D721Med (cell line): ENCODE measurements around the gene ARID1B.

ENCODE experiments used
- DNase-seq: peaks from one replicate; pipeline ENCODE4 v3.0.0; 2011; ENCODE audit warnings: low spot score; ENCODE audit not compliant: insufficient read length
- FAIRE-seq: peaks from 2 replicates; lab custom pipeline; 2011; peaks lifted over from hg19 to GRCh38; lab: Jason Lieb, UNC
- TF ChIP-seq, protein P1 (sequence below): IDR thresholded peaks from 2 replicates; pipeline ENCODE4 v1.5.1; 2012; ENCODE audit warnings: mild to moderate bottlenecking, control low read depth; ENCODE audit not compliant: insufficient read depth; ENCODE audit errors: missing control alignments

Gene ARID1B

DNA sequence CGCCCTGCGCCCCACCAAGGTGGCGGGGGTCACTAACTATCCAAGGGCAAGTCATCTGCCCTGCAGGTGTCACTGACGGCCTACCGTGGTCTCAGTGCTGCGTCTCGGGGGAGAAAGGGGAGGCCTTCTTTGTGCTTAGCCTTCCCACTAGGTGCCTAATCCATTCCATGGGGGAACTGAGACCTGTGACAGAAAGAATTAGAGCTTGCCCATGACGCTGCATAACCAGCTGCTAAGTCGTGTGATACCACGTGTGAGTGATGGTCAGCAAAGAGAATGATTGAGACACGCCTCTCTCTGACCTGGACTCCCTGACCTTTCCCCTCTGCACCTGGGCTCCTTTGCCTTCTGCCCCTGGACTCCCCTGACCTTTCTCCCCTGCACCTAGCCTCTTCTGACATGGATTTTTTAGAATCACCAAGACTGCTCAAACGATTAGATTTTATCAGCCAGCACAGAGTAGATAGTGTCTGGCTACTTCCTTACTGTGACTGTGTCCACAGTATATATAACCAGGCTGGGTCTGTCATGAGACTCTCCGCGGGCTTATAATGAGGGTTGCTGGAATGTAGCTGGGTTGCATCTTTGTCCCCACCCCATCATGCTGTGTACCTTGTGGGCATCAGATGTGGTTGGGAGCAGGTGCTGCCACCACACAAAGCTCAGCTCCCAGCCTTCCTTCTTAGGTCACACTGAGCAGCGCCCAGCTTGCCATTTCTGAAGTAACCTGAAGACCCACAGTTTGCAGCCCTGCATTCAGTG is 405.5 kb downstream of the ARID1B start:
- TF ChIP-seq, protein P1, sequence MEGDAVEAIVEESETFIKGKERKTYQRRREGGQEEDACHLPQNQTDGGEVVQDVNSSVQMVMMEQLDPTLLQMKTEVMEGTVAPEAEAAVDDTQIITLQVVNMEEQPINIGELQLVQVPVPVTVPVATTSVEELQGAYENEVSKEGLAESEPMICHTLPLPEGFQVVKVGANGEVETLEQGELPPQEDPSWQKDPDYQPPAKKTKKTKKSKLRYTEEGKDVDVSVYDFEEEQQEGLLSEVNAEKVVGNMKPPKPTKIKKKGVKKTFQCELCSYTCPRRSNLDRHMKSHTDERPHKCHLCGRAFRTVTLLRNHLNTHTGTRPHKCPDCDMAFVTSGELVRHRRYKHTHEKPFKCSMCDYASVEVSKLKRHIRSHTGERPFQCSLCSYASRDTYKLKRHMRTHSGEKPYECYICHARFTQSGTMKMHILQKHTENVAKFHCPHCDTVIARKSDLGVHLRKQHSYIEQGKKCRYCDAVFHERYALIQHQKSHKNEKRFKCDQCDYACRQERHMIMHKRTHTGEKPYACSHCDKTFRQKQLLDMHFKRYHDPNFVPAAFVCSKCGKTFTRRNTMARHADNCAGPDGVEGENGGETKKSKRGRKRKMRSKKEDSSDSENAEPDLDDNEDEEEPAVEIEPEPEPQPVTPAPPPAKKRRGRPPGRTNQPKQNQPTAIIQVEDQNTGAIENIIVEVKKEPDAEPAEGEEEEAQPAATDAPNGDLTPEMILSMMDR = no peak
- DNase-seq (no peak), FAIRE-seq (no peak)

DNA sequence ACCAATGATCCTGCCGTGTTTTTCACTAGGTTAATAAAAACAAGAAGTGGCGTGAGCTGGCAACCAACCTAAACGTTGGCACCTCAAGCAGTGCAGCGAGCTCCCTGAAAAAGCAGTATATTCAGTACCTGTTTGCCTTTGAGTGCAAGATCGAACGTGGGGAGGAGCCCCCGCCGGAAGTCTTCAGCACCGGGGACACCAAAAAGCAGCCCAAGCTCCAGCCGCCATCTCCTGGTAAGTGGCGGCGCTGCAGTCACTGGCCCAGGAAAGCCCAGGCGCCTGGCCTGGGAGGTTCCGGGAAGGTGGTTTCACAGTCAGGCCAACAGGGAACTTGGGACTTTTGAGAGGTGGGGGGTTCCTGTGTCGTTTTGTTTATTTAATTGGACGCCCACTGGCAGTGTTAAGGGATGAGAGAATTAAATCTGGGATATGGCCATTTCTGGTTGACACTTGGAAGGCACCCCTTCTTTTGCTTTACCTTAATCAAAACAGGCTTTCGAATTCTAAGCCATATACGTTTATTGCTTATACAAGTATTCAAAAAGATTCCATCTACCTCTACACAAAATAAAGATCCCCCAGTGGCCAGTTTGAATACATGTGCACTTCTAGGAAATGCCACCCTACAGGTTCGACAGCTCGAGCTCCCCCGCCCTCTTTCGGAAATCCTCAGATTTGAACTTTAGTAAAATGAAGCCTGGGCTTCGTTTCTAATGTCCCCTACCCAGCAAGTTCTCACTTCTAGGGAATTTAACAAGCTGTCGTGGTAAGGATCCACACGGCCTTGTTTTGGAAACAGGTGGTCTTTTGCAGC is 407.2 kb downstream of the ARID1B start:
- DNase-seq (peak; percentile 48), FAIRE-seq (no peak)
- TF ChIP-seq, protein P1 = peak; percentile 71

DNA sequence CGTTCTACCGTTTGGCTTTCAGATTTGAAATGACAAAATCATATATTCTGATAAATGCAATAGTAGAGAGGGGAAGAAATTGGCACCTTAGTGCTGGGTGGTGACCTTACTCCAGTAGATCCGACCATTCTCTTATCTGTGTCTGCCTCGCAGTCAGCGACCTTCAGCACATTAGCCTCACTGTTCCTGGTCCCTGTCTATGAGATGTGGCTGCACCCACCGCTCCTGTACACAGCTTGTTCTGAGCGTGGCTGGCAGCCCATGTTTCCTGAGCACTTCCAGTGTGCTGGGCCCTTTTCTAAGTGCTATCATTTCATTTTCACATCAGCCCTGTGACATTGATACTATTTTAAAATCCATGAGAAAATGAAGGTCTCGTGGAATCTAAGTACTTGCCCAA is 408.0 kb downstream of the ARID1B start:
- TF ChIP-seq, protein P1 = no peak
- DNase-seq (no peak), FAIRE-seq (no peak)

DNA sequence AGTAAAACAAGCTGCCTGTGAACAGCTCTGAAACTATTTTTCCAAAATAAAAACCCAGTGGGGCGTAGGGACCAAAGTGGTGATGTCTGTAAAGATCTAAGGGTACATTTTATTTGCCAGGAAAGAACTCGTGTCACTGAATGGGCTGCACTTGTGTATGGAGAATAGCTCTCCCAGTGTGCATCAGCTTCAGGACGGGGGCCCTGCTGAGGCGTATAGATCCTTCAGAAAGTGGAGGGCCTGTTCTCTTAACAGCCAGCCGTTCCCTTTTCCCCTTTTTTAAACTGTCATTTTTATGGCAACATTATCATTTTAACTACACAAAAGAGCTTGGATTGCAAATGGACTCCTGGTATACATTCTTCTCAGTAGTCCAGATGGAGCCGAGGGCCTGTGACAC is 408.8 kb downstream of the ARID1B start:
- TF ChIP-seq, protein P1 = no peak
- no peak for FAIRE-seq
- no peak for DNase-seq

DNA sequence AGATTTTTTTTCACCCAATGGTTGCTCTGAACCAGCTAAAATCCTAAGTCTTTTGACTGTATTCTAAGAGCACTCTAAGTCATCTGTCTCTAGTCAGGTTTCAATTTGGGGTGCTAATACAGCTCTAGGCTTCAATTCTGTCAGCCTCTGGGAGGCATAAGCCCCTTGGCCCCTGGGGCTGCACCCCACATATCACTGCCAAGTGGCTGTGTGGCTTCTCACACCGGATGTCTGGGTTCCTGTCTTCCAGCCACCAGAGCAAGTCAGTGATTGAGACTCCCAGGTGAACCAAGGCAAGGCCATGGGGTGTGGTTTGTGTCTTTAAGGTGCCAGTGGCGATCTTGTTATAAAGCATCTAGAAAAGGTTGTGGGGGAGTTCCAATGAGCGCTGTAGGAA is 409.6 kb downstream of the ARID1B start:
- TF ChIP-seq, protein P1 = no peak
- no peak for DNase-seq
- no peak for FAIRE-seq

DNA sequence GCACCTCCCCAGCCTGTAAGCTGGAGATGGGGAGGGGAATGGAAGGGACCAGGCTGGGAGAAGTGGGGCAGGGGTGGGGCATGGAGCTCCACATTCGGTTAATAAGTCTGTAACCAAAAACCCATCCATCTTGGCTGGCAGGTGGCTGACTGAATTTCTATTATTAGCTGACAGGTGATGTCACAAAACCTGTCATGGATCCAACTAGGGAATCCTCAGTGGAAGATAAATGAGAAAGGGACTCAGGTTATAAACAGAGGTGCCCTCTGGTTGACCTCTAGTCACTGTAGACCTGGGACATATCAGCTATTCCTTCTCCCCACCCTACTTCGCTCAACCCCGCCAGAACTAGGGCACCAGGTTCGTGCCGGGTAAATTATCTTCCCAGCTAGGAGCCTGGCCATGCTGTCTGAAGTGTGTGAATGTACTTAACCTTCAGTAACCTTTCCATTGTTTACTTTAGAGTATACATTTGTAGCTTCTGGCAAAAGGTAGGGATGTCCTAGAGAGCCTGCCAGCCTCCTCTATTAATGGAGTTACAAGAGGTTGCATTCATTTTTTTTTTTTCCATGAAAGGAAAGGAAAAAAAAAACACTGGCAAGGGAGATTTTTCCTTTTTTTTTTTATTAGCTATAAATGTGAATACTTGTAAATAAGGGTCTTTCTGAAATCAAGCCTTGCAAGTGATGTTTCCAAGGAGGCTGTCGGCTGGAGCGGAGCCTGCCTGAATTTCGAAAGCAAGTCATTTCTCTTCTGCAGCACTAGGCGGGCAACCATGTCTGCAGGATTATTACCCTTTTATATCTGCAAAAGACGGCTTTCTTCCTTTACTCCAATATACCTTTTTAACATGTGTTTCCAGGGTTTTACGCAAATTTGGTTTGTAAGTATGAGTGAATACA is 410.3 kb downstream of the ARID1B start:
- FAIRE-seq = no peak
- DNase-seq = no peak
- TF ChIP-seq, protein P1 = no peak
